Measurements from ENCODE around the gene TPSAB1.

The TPSAB1 gene

DNA sequence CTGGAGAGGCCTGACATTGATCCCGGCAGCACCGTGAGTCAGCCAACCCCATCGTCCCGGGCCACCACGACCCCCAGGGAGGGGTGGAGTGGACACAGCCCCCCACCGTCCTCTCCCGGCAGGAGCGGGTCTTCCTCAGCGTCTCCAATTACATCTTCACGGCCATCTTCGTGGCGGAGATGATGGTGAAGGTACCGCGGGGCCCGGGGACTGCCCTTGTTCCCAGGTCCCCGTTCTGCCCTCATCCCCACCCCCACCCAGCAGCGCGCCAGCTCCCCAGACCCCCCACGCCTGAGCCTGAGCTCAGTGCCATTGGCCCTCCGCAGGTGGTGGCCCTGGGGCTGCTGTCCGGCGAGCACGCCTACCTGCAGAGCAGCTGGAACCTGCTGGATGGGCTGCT, 30.0 kb upstream of the TPSAB1 start:
- DNase-seq (ENCODE audit: low spot score) = no peak

DNA sequence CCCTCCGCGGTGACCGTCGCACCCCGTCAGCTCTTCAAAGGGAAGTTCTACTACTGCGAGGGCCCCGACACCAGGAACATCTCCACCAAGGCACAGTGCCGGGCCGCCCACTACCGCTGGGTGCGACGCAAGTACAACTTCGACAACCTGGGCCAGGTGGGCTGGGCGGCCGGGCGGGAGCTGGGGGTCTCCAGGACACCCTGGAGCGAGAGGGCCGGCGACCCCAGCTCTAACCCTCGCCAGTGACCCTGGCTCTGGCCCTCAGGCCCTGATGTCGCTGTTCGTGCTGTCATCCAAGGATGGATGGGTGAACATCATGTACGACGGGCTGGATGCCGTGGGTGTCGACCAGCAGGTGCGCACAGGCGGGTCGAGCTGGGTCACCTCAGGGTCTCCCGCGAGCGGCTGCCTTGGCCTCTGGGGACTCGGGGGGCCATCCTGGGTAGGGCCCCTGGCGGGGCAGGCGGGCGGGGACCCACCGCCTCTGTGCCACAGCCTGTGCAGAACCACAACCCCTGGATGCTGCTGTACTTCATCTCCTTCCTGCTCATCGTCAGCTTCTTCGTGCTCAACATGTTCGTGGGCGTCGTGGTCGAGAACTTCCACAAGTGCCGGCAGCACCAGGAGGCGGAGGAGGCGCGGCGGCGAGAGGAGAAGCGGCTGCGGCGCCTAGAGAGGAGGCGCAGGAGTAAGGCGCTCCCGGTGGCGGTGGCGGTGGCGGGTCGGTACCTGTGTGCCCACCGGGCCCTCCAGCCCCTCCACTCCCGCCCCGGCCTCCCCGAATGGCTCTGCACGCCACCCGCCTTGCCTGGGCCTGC, 28.8 kb upstream of the TPSAB1 start:
- no peak for DNase-seq (ENCODE audit: low spot score)

DNA sequence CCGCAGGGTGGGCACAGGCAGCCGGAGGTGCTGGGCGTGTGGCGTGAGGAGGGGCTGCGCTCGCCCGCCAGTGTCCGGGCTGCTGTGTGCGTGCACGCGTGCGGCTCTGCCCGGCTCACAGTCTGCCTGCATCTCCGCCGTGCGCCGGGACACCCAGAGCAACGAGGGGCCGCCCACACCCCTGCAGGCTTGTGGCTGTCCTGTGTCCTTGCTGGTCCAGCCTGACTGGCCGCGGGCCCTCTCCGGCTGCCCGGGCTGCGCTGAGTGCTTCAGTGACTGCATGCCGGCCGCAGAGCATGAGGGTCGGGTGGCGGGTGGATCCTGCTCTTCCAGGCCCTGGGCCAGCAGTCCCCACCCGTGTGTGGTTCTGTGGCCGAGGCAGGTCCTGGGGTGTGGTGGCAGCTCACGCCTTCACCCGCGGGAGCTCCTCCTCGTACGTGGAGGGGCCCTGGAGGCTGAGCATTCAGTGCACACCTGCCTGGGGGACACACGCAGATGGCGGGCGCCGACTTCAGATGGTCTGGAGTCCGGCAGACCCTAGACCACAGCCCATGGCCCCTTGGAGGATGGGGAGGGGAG, 27.8 kb upstream of the TPSAB1 start:
- no peak for DNase-seq (ENCODE audit: low spot score)

DNA sequence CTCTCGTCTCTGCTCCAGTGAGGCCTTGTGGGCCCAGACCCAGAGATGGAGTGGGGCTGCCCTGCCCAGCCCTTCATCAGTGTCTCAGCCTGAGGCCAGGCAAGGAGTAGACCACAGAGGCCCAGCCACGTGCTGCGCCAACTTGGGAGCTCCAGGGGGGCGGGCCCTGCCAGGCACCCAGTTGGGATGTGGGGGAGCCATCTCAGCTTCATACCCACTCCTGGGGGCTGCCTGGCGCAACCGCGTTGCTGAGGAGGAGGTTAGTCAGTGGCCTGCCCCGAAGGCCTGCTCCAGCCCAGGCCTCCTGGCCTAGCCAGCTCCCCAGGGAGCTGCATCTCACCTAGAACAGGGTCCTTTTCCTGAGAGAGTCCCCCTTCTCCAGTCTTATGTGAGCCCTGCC, 27.3 kb upstream of the TPSAB1 start:
- DNase-seq (ENCODE audit: low spot score) = no peak

DNA sequence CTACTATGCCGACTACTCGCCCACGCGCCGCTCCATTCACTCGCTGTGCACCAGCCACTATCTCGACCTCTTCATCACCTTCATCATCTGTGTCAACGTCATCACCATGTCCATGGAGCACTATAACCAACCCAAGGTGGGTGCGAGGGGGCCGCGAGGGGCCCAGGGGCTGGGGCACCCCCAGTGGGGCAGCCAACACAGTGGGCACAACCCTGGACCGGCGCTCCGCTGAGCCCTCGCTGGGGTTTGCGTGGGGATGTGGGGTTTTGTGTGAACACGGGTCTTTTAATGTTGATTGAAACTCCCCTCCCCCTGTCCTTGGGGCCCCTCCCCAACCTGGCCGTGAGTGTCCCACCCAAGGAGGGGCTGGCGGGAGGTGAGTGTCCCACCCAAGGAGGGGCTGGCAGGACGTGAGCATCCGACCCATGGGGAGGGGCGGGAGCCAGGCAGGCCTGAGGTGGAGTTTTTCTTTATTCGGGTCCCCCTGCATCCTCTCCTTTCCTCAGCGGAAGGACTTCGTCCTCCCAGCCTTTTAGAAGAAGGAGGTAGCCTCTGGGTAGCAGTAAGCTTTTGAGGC, 26.6 kb upstream of the TPSAB1 start:
- no peak for DNase-seq (ENCODE audit: low spot score)

DNA sequence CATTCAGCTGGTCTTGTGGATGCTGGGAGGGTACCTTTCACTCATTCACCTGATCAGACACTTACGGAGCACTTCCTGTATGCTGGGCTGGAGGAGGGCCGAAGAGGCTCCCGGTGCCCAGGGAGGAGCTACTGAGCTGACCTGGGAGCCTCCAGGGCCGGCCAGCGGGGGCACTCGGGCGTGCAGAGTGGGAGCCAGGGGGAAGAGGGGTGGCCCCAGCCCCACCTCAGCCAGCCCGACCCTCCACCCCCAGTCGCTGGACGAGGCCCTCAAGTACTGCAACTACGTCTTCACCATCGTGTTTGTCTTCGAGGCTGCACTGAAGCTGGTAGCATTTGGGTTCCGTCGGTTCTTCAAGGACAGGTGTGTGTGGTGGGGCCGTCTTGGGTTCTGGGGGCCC, 25.8 kb upstream of the TPSAB1 start:
- no peak for DNase-seq (ENCODE audit: low spot score)

DNA sequence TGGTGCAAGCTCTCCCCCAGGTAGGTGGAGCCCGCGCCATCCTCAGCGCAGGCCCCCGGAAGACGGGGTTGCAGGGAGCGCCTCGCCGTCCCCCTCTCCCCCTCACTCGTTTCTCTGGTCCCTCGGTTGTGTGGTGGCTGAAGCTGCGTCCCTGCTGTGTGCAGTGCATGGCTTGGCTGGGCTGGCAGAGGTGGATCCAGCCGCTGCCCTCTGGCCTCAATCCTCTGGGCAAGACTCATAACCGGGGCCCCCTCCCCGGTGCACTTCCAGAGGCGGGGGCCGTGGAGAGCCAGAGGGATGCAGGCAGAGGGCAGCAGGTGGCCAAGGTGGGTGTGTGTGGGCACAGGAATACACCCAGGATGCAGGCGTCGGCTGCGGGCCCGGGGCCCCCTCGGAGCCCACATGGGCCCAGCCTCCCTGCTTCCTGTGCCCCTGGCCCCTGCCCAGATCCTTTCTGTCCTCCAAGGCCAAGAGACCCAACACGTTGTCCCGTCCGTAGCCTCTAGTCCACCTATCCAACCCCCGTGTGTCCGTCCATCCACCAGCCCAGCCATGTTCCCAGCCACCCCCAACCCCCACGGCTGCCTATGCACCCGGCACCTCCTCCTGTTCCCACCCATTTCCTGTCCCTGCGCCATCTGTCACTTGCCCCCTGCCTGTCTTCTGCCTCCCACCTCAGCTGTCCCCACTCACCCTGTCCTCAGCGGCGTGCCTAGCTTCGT, 24.8 kb upstream of the TPSAB1 start:
- DNase-seq (ENCODE audit: low spot score) = no peak

DNA sequence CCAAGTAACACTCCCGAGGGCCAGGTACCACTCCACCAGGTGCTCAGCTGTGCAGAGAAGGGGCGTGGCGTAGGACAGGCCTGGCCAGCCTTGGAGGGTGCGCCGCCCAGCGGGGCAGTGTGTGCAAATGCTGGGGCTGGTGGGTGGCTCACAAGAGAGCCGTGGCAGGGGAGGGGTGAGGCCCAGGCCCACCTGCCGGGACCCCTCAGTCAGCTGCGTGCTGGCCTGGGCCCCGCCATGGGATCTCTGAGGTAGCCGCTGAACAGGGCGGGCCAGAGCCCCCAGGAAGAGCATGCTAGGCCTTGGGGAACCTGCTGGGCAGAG, 24.2 kb upstream of the TPSAB1 start:
- no peak for DNase-seq (ENCODE audit: low spot score)

DNA sequence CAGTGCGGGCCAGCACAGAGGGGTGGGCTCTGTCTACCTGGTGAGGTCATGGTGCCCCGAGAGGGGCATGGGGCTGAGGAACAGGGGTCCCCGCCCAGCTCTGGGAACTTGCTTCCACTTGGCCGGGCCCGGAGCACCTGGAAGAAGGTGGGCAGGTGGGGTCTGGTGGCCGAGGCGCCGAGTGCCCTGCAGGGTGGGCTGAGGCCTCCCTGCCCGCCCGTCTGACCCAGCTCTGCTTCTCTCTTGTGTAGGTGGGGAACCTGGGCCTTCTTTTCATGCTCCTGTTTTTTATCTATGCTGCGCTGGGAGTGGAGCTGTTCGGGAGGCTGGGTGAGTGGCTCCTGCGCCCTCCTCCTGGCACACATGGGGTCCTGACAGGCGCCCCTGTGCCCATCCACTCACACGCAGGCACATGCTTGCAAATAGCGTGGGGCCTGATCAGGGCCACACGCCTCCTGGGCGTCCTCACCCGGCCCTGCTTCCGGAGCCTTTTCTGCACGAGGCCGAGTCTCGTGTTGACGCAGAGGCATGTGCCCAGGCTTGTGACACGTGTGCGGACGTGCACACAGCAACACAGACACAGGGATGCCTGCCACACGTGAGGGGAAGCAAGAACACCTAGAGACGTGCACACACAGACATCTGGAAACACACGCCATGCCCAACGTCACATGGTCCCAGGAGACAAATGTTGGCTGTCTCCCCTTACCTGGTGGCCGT, 23.7 kb upstream of the TPSAB1 start:
- DNase-seq (ENCODE audit: low spot score) = no peak

DNA sequence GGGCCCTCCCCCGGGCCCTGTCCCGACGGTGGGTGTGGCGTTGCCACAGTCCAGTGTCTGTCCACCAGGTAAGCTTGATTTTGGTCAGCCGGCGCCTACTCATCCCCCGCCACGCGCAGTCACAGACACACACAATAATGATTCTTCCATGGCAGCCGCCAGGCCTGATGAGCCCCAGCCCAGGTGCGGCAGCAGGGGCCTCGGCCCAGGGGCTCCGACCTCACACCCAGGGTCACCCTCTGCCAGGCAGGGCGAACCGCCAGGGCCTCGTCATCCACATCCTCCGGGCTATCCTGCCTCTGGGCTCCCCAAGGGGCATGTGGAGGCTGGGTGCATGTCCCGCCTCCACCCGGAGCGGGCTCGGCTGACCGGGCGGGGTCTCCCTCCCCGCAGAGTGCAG, 23.0 kb upstream of the TPSAB1 start:
- DNase-seq (ENCODE audit: low spot score) = no peak

DNA sequence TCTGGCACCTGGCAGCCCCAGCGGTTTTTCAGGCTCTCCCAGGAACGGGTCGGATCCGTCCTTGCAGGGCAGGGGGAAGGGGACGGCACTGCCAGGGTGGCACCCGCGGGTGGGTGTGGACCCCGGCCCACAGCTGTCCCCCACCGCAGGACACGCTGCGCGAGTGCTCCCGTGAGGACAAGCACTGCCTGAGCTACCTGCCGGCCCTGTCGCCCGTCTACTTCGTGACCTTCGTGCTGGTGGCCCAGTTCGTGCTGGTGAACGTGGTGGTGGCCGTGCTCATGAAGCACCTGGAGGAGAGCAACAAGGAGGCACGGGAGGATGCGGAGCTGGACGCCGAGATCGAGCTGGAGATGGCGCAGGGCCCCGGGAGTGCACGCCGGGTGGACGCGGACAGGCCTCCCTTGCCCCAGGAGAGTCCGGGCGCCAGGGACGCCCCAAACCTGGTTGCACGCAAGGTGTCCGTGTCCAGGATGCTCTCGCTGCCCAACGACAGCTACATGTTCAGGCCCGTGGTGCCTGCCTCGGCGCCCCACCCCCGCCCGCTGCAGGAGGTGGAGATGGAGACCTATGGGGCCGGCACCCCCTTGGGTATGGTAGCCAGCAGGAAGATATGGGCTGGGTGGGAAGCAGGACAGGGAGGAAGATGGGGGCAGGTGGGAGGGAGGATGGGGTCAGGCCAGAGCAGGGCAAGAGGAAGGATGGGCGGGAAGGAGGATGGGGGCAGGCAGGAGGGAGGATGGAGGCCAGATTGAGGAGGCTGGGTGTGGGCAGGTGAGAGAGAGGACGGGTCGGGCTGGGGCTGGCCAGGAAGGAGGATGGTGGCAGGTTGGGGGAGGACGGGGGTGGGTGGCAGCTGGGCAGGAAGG, 22.2 kb upstream of the TPSAB1 start:
- DNase-seq (ENCODE audit: low spot score) = no peak

DNA sequence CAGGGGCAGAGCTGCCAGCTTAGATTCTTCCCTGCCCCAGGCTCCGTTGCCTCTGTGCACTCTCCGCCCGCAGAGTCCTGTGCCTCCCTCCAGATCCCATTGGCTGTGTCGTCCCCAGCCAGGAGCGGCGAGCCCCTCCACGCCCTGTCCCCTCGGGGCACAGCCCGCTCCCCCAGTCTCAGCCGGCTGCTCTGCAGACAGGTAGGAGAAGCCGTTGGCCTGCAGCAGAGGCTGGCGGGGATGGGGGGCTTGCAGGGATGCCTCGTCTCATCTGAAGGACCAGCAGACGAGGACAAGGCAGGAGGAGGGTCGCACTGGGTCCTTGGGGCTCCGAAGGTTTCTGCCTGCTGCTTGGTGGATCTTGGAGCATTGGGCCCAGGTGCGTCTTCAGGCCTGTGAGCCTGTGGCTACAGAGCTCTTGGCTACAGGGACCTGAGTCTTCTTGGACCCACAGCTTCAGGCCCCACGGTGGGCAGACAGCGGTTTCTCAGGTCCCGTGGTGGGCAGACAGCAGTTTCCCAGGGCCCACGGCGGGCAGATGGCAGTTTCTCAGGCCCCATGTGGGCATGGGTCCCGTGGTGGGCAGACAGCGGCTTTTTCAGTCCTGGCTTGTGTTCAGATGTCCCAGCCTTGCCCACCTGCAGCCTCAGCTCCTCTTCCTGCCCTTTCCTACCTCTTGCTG, 21.4 kb upstream of the TPSAB1 start:
- DNase-seq (ENCODE audit: low spot score) = no peak

DNA sequence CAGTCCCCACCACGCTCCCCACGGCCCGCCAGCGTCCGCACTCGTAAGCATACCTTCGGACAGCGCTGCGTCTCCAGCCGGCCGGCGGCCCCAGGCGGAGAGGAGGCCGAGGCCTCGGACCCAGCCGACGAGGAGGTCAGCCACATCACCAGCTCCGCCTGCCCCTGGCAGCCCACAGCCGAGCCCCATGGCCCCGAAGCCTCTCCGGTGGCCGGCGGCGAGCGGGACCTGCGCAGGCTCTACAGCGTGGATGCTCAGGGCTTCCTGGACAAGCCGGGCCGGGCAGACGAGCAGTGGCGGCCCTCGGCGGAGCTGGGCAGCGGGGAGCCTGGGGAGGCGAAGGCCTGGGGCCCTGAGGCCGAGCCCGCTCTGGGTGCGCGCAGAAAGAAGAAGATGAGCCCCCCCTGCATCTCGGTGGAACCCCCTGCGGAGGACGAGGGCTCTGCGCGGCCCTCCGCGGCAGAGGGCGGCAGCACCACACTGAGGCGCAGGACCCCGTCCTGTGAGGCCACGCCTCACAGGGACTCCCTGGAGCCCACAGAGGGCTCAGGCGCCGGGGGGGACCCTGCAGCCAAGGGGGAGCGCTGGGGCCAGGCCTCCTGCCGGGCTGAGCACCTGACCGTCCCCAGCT, 20.3 kb upstream of the TPSAB1 start:
- DNase-seq (ENCODE audit: low spot score) = no peak

DNA sequence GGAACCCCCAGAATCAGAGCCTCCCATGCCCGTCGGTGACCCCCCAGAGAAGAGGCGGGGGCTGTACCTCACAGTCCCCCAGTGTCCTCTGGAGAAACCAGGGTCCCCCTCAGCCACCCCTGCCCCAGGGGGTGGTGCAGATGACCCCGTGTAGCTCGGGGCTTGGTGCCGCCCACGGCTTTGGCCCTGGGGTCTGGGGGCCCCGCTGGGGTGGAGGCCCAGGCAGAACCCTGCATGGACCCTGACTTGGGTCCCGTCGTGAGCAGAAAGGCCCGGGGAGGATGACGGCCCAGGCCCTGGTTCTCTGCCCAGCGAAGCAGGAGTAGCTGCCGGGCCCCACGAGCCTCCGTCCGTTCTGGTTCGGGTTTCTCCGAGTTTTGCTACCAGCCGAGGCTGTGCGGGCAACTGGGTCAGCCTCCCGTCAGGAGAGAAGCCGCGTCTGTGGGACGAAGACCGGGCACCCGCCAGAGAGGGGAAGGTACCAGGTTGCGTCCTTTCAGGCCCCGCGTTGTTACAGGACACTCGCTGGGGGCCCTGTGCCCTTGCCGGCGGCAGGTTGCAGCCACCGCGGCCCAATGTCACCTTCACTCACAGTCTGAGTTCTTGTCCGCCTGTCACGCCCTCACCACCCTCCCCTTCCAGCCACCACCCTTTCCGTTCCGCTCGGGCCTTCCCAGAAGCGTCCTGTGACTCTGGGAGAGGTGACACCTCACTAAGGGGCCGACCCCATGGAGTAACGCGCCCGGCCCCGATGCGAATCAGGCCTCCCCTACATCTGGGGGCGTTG, 19.5 kb upstream of the TPSAB1 start:
- no peak for DNase-seq (ENCODE audit: low spot score)

DNA sequence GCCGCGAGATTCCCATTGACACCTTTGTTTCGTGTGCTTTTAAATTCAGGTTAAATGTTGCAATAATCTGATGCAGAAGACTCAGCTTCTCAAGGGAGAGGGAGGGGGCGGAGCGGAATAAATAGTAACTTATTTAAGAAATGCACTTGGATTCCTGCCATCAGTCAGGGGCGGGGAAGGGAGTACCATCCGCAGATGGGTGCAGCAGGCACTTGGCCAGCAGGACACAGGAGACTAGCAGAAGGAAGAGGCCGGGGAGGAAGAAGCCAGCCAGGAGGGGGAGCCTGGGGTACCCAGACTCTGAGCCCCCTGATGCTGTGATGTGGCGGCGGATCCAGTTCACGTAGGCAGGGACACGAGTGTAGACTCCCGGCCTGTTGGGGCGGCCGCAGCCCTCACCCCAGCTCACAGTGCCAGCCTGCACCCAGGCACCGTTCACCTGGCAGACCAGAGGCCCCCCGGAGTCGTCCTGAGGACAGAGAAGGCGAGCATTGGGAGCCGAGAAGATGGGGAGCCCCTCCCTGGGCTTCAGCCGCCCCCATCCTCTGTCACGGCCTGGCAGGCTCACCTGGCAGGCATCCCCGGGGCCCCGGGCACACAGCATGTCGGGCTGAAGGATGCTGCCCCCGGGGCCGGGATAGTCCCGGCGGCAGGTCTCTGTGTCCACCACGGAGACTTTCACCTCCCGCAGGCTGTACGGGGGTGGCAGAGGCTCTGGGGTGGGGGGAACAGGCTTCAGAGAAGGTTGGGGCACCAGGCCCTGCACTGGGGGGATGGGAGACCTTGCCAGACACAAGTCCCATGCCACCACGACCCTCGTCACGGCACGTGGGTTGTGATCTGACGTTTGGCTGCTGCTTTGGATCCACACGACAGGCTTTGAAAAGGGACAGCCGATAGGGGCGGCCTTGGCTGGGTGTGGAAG, 18.6 kb upstream of the TPSAB1 start:
- no peak for DNase-seq (ENCODE audit: low spot score)

DNA sequence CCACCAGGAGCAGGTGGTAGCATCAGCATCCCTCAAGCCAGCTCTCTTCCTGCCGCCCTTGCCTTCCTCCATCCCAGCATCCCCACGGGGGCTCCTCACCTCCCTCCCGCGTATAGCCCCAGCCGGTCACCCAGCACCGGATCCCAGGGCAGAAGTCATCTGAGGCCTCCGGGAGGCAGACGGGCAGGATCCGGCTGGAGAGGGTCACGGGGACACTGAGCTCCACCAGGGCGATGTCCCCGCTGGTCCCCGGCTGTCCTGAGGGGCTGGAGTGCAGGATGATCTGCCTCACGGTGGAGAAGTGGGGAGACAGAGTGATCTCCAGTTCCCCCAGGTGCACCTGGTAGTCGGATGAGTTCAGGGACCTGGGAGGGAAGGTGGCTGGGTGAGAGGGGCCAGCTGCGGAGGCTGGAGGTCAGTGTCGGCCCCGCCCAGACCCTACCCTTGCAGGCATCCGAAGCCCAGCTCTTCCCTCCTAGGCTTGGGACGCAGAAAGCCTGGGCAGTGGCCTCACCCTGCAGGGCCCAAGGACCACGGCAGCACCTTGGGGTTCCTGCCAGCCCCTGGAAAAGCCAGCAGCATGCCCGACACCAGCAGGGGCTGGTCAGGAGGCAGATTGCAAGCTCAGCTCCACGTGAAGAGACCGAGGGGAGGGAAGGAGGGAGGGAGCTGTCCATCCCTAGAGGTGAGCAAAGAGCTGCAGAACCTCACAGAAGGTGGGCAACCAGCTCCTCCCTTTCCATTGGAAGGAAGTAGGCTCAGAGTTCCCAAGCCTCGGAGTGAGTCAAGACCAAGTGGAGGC, 17.8 kb upstream of the TPSAB1 start:
- no peak for DNase-seq (ENCODE audit: low spot score)

DNA sequence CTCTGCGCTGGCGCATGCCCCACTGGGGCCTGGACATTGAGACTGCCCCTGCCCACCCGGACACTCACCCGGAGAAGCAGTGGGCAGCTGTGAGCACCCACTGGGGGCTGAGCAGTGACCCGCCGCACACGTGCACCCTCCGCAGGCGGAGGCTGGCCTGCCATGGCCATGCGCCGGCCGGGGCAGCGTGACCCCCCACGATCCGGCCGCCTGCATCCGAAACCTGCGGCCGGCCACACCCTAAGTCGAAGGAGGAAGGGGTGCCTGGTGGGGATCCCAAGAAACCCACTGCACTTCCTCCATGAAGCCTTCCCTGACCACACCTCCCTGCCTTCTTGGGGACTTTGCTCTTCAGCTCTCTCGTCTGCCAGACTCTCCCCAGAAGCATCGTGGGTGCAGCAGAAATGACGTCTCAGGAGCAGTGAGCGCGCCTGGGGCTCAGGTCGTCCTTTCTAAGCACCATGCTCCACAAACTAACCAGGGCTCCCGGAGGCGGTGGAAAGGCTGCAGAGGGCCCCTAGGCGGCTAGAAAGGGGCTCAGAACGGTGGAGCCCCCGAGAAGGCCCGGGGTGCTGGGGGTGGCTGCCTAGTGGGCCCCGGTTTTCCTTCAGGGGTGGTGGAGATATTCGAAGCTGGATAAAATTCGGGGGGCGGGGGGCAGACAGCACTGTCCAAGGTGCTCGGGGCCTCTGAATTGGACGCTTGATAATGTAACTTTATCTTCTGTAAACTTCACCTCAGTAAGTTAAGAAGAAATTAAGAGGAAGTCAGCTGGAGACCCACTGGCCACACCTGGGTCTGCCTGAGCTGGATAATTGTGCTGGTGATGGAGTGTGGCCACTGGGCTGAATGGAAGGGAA, 16.9 kb upstream of the TPSAB1 start:
- DNase-seq (ENCODE audit: low spot score) = no peak

Measured in cerebellar cortex (tissue), 1 donor.